Measurements from ENCODE around the gene SLCO4A1. TPM values are rescaled to one million over a fixed set of nuclear protein-coding genes. Genes with fewer than 3 reads are reported as not detected.

SLCO4A1 gene
- total and polyA plus RNA-seq, 2 donors: 1.4 to 24.8 TPM

- Histone ChIP-seq H3K27ac (ENCODE audit: low read depth) (no peak overlapping the region), H3K4me3 (ENCODE audit: low read depth, low read length) (no peak overlapping the region), H3K36me3 (ENCODE audit: insufficient read depth) (no peaks in the 10 kb centered on the region), H3K4me1 (ENCODE audit: insufficient read depth) (no peaks in the 10 kb centered on the region)
- DNase-seq (ENCODE audit: extremely low spot score): no peak
- WGBS: 77% methylated on average over 16 of the region's 16 CpGs
These were observed 54.2 kb downstream of the SLCO4A1 start for GRCh38 chr20:62696434-62696957.

GRCh38 chr20:62696989-62697388 lies 54.7 kb downstream of the SLCO4A1 start:
- Histone ChIP-seq H3K36me3 (ENCODE audit: insufficient read depth) (no peaks in the 10 kb centered on the region), H3K4me3 (ENCODE audit: low read depth, low read length) (no peak overlapping the region), H3K27ac (ENCODE audit: low read depth) (no peak overlapping the region), H3K4me1 (ENCODE audit: insufficient read depth) (no peaks in the 10 kb centered on the region)
- DNase-seq (ENCODE audit: extremely low spot score): no peak
- WGBS: 82% methylated on average over 10 of the region's 10 CpGs

GRCh38 chr20:62697468-62697912 lies 55.2 kb downstream of the SLCO4A1 start:
- WGBS: 83% methylated on average over 11 of the region's 11 CpGs
- DNase-seq (ENCODE audit: extremely low spot score): no peak
- Histone ChIP-seq H3K4me1 (ENCODE audit: insufficient read depth) (no peaks in the 10 kb centered on the region), H3K36me3 (ENCODE audit: insufficient read depth) (no peaks in the 10 kb centered on the region), H3K4me3 (ENCODE audit: low read depth, low read length) (no peak overlapping the region), H3K27ac (ENCODE audit: low read depth) (no peak overlapping the region)

- no peak for DNase-seq (ENCODE audit: extremely low spot score)
- WGBS: 92% methylated on average over 14 of the region's 14 CpGs
These were observed 55.9 kb downstream of the SLCO4A1 start for GRCh38 chr20:62698231-62698630.

GRCh38 chr20:62699296-62699695 lies 57.0 kb downstream of the SLCO4A1 start:
- WGBS: 90% methylated on average over 19 of the region's 19 CpGs

More at GRCh38 chr20:62698231-62698630, 55.9 kb downstream of the SLCO4A1 start:
- no peaks in the 10 kb centered on the region for H3K36me3 ChIP-seq (ENCODE audit: insufficient read depth)
- no peak overlapping the region for H3K4me3 ChIP-seq (ENCODE audit: low read depth, low read length)
- no peaks in the 10 kb centered on the region for H3K4me1 ChIP-seq (ENCODE audit: insufficient read depth)
- H3K27ac ChIP-seq (ENCODE audit: low read depth): no peak overlapping the region

GRCh38 chr20:62699741-62700140 lies 57.4 kb downstream of the SLCO4A1 start:
- Histone ChIP-seq H3K4me3 (ENCODE audit: low read depth, low read length) (no peak overlapping the region), H3K4me1 (ENCODE audit: insufficient read depth) (no peaks in the 10 kb centered on the region), H3K27ac (ENCODE audit: low read depth) (no peak overlapping the region), H3K36me3 (ENCODE audit: insufficient read depth) (no peaks in the 10 kb centered on the region)
- DNase-seq (ENCODE audit: extremely low spot score): no peak
- WGBS: 83% methylated on average over 12 of the region's 12 CpGs

More at GRCh38 chr20:62699296-62699695, 57.0 kb downstream of the SLCO4A1 start:
- DNase-seq (ENCODE audit: extremely low spot score): no peak
- no peak overlapping the region for H3K4me3 ChIP-seq (ENCODE audit: low read depth, low read length)
- H3K36me3 ChIP-seq (ENCODE audit: insufficient read depth): no peaks in the 10 kb centered on the region
- no peaks in the 10 kb centered on the region for H3K4me1 ChIP-seq (ENCODE audit: insufficient read depth)
- no peak overlapping the region for H3K27ac ChIP-seq (ENCODE audit: low read depth)

GRCh38 chr20:62700261-62700930 lies 58.1 kb downstream of the SLCO4A1 start:
- DNase-seq (ENCODE audit: extremely low spot score): no peak
- Histone ChIP-seq H3K36me3 (ENCODE audit: insufficient read depth) (no peaks in the 10 kb centered on the region), H3K4me3 (ENCODE audit: low read depth, low read length) (no peak overlapping the region), H3K27ac (ENCODE audit: low read depth) (no peak overlapping the region), H3K4me1 (ENCODE audit: insufficient read depth) (no peaks in the 10 kb centered on the region)
- WGBS: 92% methylated on average over 18 of the region's 18 CpGs

GRCh38 chr20:62701161-62702012 lies 59.1 kb downstream of the SLCO4A1 start:
- Histone ChIP-seq H3K4me1 (ENCODE audit: insufficient read depth) (no peaks in the 10 kb centered on the region), H3K4me3 (ENCODE audit: low read depth, low read length) (no peak overlapping the region), H3K36me3 (ENCODE audit: insufficient read depth) (no peaks in the 10 kb centered on the region), H3K27ac (ENCODE audit: low read depth) (no peak overlapping the region)
- DNase-seq (ENCODE audit: extremely low spot score): no peak
- 77% methylated on average over 24 of the region's 24 CpGs for WGBS

- H3K4me1 ChIP-seq (ENCODE audit: insufficient read depth): no peaks in the 10 kb centered on the region
- DNase-seq (ENCODE audit: extremely low spot score): no peak
- H3K4me3 ChIP-seq (ENCODE audit: low read depth, low read length): no peak overlapping the region
- no peaks in the 10 kb centered on the region for H3K36me3 ChIP-seq (ENCODE audit: insufficient read depth)
- WGBS: 66% methylated on average over 11 of the region's 11 CpGs
- no peak overlapping the region for H3K27ac ChIP-seq (ENCODE audit: low read depth)
These were observed 59.7 kb downstream of the SLCO4A1 start for GRCh38 chr20:62702013-62702300.

- DNase-seq (ENCODE audit: extremely low spot score): no peak
- 80% methylated on average over 25 of the region's 25 CpGs for WGBS
- Histone ChIP-seq H3K27ac (ENCODE audit: low read depth) (no peak overlapping the region), H3K36me3 (ENCODE audit: insufficient read depth) (no peaks in the 10 kb centered on the region), H3K4me1 (ENCODE audit: insufficient read depth) (no peaks in the 10 kb centered on the region), H3K4me3 (ENCODE audit: low read depth, low read length) (no peak overlapping the region)
These were observed 60.9 kb downstream of the SLCO4A1 start for GRCh38 chr20:62702895-62703852.

GRCh38 chr20:62703853-62704228 lies 61.5 kb downstream of the SLCO4A1 start:
- H3K4me1 ChIP-seq (ENCODE audit: insufficient read depth): no peaks in the 10 kb centered on the region
- no peaks in the 10 kb centered on the region for H3K36me3 ChIP-seq (ENCODE audit: insufficient read depth)
- H3K27ac ChIP-seq (ENCODE audit: low read depth): no peak overlapping the region
- H3K4me3 ChIP-seq (ENCODE audit: low read depth, low read length): no peak overlapping the region
- 85% methylated on average over 5 of the region's 5 CpGs for WGBS
- DNase-seq (ENCODE audit: extremely low spot score): no peak

GRCh38 chr20:62704341-62704948 lies 62.1 kb downstream of the SLCO4A1 start:
- no peaks in the 10 kb centered on the region for H3K36me3 ChIP-seq (ENCODE audit: insufficient read depth)
- H3K4me3 ChIP-seq (ENCODE audit: low read depth, low read length): no peak overlapping the region
- DNase-seq (ENCODE audit: extremely low spot score): peak; percentile 54
- H3K4me1 ChIP-seq (ENCODE audit: insufficient read depth): no peaks in the 10 kb centered on the region
- WGBS: 12% methylated on average over 21 of the region's 21 CpGs
- no peak overlapping the region for H3K27ac ChIP-seq (ENCODE audit: low read depth)

GRCh38 chr20:62705627-62706026 lies 63.3 kb downstream of the SLCO4A1 start:
- Histone ChIP-seq H3K4me3 (ENCODE audit: low read depth, low read length) (no peak overlapping the region), H3K36me3 (ENCODE audit: insufficient read depth) (no peaks in the 10 kb centered on the region), H3K27ac (ENCODE audit: low read depth) (no peak overlapping the region), H3K4me1 (ENCODE audit: insufficient read depth) (no peaks in the 10 kb centered on the region)
- 84% methylated on average over 16 of the region's 16 CpGs for WGBS
- DNase-seq (ENCODE audit: extremely low spot score): no peak

All from urinary bladder (tissue), 4 donors.